B cell (primary cell): ENCODE data around the gene CLCN2. TPM values are rescaled to one million over a fixed set of nuclear protein-coding genes. Genes with fewer than 3 reads are reported as not detected.

ENCODE experiments used
- ATAC-seq: fragments of 200-7000 bp; cut with Tn5 transposase; one replicate; pipeline ENCODE4 v1.10.0; 2021; ENCODE audit warnings: low read depth, mild to moderate bottlenecking, moderate number of reproducible peaks, moderate library complexity
- CTCF ChIA-PET: fragments of 350-600 bp; sonication (Branson Sonifier 250); formaldehyde crosslinking; loops from one replicate; lab custom pipeline; 2021; ENCODE audit warnings: antibody characterized with exemption, inconsistent platforms; lab: Charles Lee
- POLR2A ChIA-PET: fragments of 350-600 bp; sonication (Branson Sonifier 250); formaldehyde crosslinking; loops from one replicate; lab custom pipeline; 2021; ENCODE audit warnings: antibody characterized with exemption; lab: Charles Lee
- DNase-seq: peaks from one replicate; pipeline ENCODE4 v3.0.0; 2013
- H2AFZ ChIP-seq: 2 replicates; pipeline ENCODE4 v1.6.1; 2012; ENCODE audit warnings: mild to moderate bottlenecking, low read depth, low read length; ENCODE audit not compliant: insufficient read depth, poor library complexity, severe bottlenecking
- H3K27ac ChIP-seq, 2 donors: 1 replicate in 1 of 2; 2 replicates in 1 of 2; pipeline ENCODE4 v1.5.1; 2012 to 2013; ENCODE audit warnings: low read length in 2 of 2, mild to moderate bottlenecking in 2 of 2, moderate library complexity in 1 of 2
- H3K27me3 ChIP-seq, 4 experiments: fragments of 200-600 bp in 1 of 4; sonication (generic) in 1 of 4; replicated peaks in 1 of 4; 1 replicate in 2 of 4; 2 replicates in 2 of 4; pipeline versions ENCODE4 v1.6.1 to v1.7.0; 2013 to 2016; ENCODE audit warnings: low read length in 3 of 4, mild to moderate bottlenecking in 2 of 4, mixed read lengths in 1 of 4, moderate library complexity in 1 of 4; ENCODE audit not compliant: insufficient read depth in 4 of 4, control insufficient read depth in 3 of 4; ENCODE audit errors: control extremely low read depth in 1 of 4
- H3K36me3 ChIP-seq, 2 experiments: replicated peaks in 1 of 2; 1 replicate in 1 of 2; 2 replicates in 1 of 2; pipeline versions ENCODE4 v1.6.1 to v1.7.1; 2013; ENCODE audit warnings: low read length in 1 of 2; ENCODE audit not compliant: insufficient read depth in 2 of 2, control insufficient read depth in 1 of 2; ENCODE audit errors: control extremely low read depth in 1 of 2, extremely low read depth in 1 of 2
- H3K4me1 ChIP-seq, 2 donors: fragments of 200-600 bp in 1 of 2; sonication (generic) in 1 of 2; 1 replicate in 1 of 2; 2 replicates in 1 of 2; pipeline versions ENCODE4 v1.5.1 to v1.6.1; 2013 to 2017; ENCODE audit warnings: low read length in 2 of 2; ENCODE audit not compliant: control insufficient read depth in 2 of 2, insufficient read depth in 2 of 2
- H3K4me2 ChIP-seq: replicated peaks from 2 replicates; pipeline ENCODE3; 2012; ENCODE audit warnings: mild to moderate bottlenecking, low read depth, low read length; ENCODE audit not compliant: poor library complexity, severe bottlenecking
- H3K4me3 ChIP-seq, 5 experiments: fragments of 200-600 bp in 1 of 5; sonication (generic) in 1 of 5; 1 replicate in 3 of 5; 2 replicates in 2 of 5; pipeline versions ENCODE4 v1.5.1 to v1.7.0; 2011 to 2016; ENCODE audit warnings: low read length in 4 of 5, mild to moderate bottlenecking in 4 of 5, low read depth in 2 of 5, control low read depth in 1 of 5, moderate library complexity in 1 of 5; ENCODE audit not compliant: insufficient read depth in 1 of 5; ENCODE audit errors: control extremely low read depth in 1 of 5, extremely low read depth in 1 of 5
- H3K79me2 ChIP-seq: fragments of 200-600 bp; sonication (generic); one replicate; pipeline ENCODE4 v1.6.0; 2016; ENCODE audit warnings: low read length; ENCODE audit not compliant: control insufficient read depth, insufficient read depth
- H3K9ac ChIP-seq: fragments of 200-600 bp; sonication (generic); 2 replicates; pipeline ENCODE4 v1.6.1; 2017; ENCODE audit warnings: mild to moderate bottlenecking, low read length, moderate library complexity
- H3K9me3 ChIP-seq, 3 donors: one replicate each; pipeline versions ENCODE4 v1.6.1 to v1.7.1; 2013; ENCODE audit warnings: low read length in 2 of 3; ENCODE audit not compliant: control insufficient read depth in 2 of 3, insufficient read depth in 1 of 3; ENCODE audit errors: control extremely low read depth in 1 of 3
- H4K20me1 ChIP-seq: 2 replicates; pipeline ENCODE4 v1.6.0; 2012; ENCODE audit warnings: mild to moderate bottlenecking, low read length; ENCODE audit not compliant: insufficient read depth, control insufficient read depth, poor library complexity, severe bottlenecking
- H3K27ac Mint-ChIP-seq: one replicate; pipeline ENCODE4 v1.8.0; 2021; ENCODE audit warnings: mixed read lengths
- H3K27me3 Mint-ChIP-seq: one replicate; pipeline ENCODE4 v1.8.0; 2021; ENCODE audit warnings: mixed read lengths
- H3K4me1 Mint-ChIP-seq: one replicate; pipeline ENCODE4 v1.8.0; 2021; ENCODE audit warnings: mixed read lengths
- H3K4me3 Mint-ChIP-seq: one replicate; pipeline ENCODE4 v1.8.0; 2021; ENCODE audit warnings: mixed read lengths
- H3K9me3 Mint-ChIP-seq: one replicate; pipeline ENCODE4 v1.8.0; 2022; ENCODE audit warnings: mixed read lengths; ENCODE audit not compliant: insufficient read depth
- EZH2 ChIP-seq: IDR thresholded peaks from 2 replicates; pipeline ENCODE4 v1.6.1; 2012; ENCODE audit warnings: borderline replicate concordance, low read depth, mild to moderate bottlenecking, moderate library complexity, low read length; ENCODE audit not compliant: insufficient read depth, poor library complexity, severe bottlenecking
- WGBS: methylation state at CpG from one replicate; pipeline ENCODE4 v1.1.5; 2013; ENCODE audit warnings: missing lambda C conversion rate; ENCODE audit not compliant: insufficient coverage; 5-methylcytosine and 5-hydroxymethylcytosine counted together
- intact Hi-C: fragments of 100-400 bp; cut with micrococcal nuclease; formaldehyde crosslinking; loops from one replicate; pipeline ENCODE4 v1.10.0; 2022
- polyA plus RNA-seq: library from polyadenylated mRNA; depleted of rRNA; stranded (reverse); fragments of >200 nt; gene quantifications from 2 replicates; pipeline ENCODE4 v1.2.3, GENCODE V29; 2012
- total RNA-seq, 2 donors: library from RNA; stranded (reverse); fragments of 120-200 nt in 1 of 2; gene quantifications; 1 replicate in 1 of 2; 2 replicates in 1 of 2; pipeline versions ENCODE4 v1.2.3 to v1.2.4, GENCODE V29; 2013 to 2022
- TF ChIP-seq, protein P1 (sequence below): fragments of 200-600 bp; IDR thresholded peaks from one replicate; pipeline ENCODE4 v1.8.0; 2022; ENCODE audit warnings: antibody characterized with exemption, mild to moderate bottlenecking

Gene CLCN2
- total and polyA plus RNA-seq, 2 donors (not counting 1 experiment from before 2014, with no cell fraction given) = 6.1 to 8.1 TPM

DNA sequence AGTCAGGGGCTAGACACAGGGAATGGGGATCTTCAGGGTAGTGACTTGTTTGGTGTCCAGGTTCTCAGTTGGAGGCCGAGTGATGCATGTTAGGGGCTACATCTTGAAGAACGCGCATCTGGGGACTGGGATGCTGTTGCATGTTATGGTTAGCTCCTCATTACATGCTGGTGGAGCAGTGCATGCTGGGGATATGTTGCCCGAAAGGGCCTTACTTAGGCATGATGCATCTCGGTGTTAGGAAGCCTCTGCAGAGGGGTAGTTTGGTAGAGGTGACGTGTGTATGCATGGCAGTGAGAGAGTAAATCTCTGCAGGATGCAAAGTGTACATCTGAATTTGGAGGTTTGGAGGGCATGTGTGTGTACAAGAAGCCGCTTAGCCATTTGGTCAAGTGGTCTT is 44.6 kb downstream of the CLCN2 start:
- H3K27me3 Mint-ChIP-seq = no peaks in the 10 kb centered on the region
- intact Hi-C loops = no loop called here
- Histone ChIP-seq H3K9ac (no peak overlapping the region), H3K4me3 (no peak overlapping the region), H4K20me1 (peaks cover 64% of the 10 kb centered on the region), H3K4me1 (peaks cover 13 to 23% of the 10 kb centered on the region in 2 donors), H3K4me2 (no peak overlapping the region), H3K27ac (no peak overlapping the region), H3K9me3 (no peaks in the 10 kb centered on the region), H2AFZ (no peak overlapping the region), H3K27me3 (no peaks in the 10 kb centered on the region), H3K36me3 (peaks cover 0 to 36% of the 10 kb centered on the region in 2 experiments), H3K79me2 (peaks cover 24% of the 10 kb centered on the region)
- H3K27ac Mint-ChIP-seq = peak overlapping the region; percentile 82
- ATAC-seq = no peak
- no peak for DNase-seq
- no peak for TF ChIP-seq EZH2
- TF ChIP-seq, protein P1, sequence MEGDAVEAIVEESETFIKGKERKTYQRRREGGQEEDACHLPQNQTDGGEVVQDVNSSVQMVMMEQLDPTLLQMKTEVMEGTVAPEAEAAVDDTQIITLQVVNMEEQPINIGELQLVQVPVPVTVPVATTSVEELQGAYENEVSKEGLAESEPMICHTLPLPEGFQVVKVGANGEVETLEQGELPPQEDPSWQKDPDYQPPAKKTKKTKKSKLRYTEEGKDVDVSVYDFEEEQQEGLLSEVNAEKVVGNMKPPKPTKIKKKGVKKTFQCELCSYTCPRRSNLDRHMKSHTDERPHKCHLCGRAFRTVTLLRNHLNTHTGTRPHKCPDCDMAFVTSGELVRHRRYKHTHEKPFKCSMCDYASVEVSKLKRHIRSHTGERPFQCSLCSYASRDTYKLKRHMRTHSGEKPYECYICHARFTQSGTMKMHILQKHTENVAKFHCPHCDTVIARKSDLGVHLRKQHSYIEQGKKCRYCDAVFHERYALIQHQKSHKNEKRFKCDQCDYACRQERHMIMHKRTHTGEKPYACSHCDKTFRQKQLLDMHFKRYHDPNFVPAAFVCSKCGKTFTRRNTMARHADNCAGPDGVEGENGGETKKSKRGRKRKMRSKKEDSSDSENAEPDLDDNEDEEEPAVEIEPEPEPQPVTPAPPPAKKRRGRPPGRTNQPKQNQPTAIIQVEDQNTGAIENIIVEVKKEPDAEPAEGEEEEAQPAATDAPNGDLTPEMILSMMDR = no peak
- POLR2A ChIA-PET = no interaction called here
- 91% methylated on average over 6 of the region's 7 CpGs for WGBS
- CTCF ChIA-PET = interaction anchor here (1.4 kb wide), 1 partner anchor 299 kb away, joined by 3 read pairs; the partner anchor contains the start of gene ABCC5
- peaks cover 31% of the 10 kb centered on the region for H3K4me1 Mint-ChIP-seq
- no peaks in the 10 kb centered on the region for H3K9me3 Mint-ChIP-seq
- H3K4me3 Mint-ChIP-seq = peak overlapping the region; percentile 90

DNA sequence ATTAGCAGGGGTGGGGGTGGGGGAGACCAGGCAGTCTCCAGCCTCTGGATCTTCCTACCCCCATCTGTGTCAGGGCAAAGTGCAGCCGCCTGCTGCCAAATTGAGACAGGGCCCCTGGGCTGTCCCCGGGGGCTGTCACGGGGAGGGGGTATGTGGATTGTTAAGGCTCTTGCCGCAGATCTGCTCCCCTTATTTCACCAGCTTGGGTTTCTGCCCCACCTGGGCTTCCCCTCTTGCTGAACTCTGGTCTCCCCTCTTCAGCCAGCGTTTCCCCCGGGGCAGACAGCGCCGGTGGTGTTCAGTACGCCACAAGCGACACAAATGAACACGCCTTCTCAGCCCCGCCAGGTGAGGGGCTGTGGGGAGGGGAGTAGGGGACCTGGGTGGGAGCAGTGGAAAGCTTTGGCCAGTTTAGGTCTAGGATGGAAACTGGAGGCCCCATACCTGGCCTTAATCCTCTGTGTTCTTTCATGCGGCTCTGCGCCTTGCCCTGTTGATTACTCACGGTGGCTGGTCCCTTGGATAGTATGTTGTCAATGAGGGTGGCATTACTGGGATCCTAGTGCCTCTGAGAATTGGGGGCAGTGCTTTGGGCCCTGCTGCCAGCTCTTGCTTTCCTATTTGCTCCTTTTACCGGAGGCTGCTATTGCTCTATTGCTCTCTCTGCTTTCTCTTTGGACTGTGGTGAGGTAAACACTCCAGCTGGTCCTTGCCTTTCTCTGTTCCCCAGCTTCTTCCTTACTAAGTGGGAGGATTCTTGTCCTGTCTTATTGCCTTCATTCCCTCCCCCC is 45.3 kb downstream of the CLCN2 start:
- H3K9me3 ChIP-seq = no peaks in the 10 kb centered on the region
- Mint-ChIP-seq H3K4me3 (peak overlapping the region; percentile 90), H3K27ac (peak overlapping the region; percentile 82), H3K4me1 (peaks cover 31% of the 10 kb centered on the region), H3K27me3 (no peaks in the 10 kb centered on the region), H3K9me3 (no peaks in the 10 kb centered on the region)
- peak overlapping the region in 3 of 5 experiments; percentile 5 to 66 (median 60) for H3K4me3 ChIP-seq
- peak overlapping the region; percentile 73 to 89 for H3K27ac ChIP-seq
- peaks cover 57% of the 10 kb centered on the region for H4K20me1 ChIP-seq
- no peaks in the 10 kb centered on the region for H3K27me3 ChIP-seq
- ChIA-PET POLR2A (interaction anchor here (1.0 kb wide), 1 partner anchor 68 kb away, joined by 3 read pairs; no protein-coding TSS in a partner anchor), CTCF (interaction anchor here (0.9 to 1.4 kb wide), 2 partner anchors 298 to 421 kb away, joined by 3 read pairs; partner anchors contain the start of gene ABCC5)
- H3K79me2 ChIP-seq = peaks cover 24% of the 10 kb centered on the region
- DNase-seq (peak; percentile 37), ATAC-seq (no peak)
- H2AFZ ChIP-seq = no peak overlapping the region
- intact Hi-C loops = no loop called here
- H3K4me1 ChIP-seq = peaks cover 13 to 23% of the 10 kb centered on the region in 2 donors
- TF ChIP-seq, protein P1 = no peak
- TF ChIP-seq EZH2 = no peak
- WGBS = 71% methylated on average over 9 of the region's 16 CpGs
- peak overlapping the region; percentile 89 for H3K4me2 ChIP-seq
- H3K36me3 ChIP-seq = peaks cover 0 to 28% of the 10 kb centered on the region in 2 experiments
- peak overlapping the region; percentile 71 for H3K9ac ChIP-seq
